Measurements from ENCODE around the gene KLHL36. TPM values are rescaled to one million over a fixed set of nuclear protein-coding genes. Genes with fewer than 3 reads are reported as not detected.
A peak's percentile ranks its signal among the peaks of the same experiment; 100 is the strongest.
"Not testable (repeated sequence)": the region's sequence is repeated elsewhere in the genome, so short reads cannot be mapped to it uniquely, and the experiment has no call there.

Gene KLHL36
- total and polyA plus RNA-seq, 9 of the 15 experiments (the other 6 are each of a cell fraction or from before 2014, with no cell fraction given): 2.1 to 51.2 (median 18.5) TPM

GRCh38 chr16:84631886-84632285, 16.4 kb upstream of the KLHL36 start (continued):
- no peak for TF ChIP-seq RBM25 (IDR thresholded peaks at IDR 0.05; ENCODE audit: low read depth, low read length, severe bottlenecking)

- DNase-seq (ENCODE audit: extremely low read depth in 1 of 4, low spot score in 3 of 4); ATAC-seq; BruUV-seq (replicated peaks); H3K4me3 ChIP-seq; intact Hi-C loops (cut with micrococcal nuclease); H3K9me3 ChIP-seq (replicated peaks; ENCODE audit: control insufficient read depth, insufficient read depth, low read depth, low read length); in situ Hi-C loops (cut with MboI); H3K36me3 ChIP-seq (ENCODE audit: control insufficient read depth, insufficient read depth, low read length); H3K79me2 ChIP-seq (ENCODE audit: control insufficient read depth, insufficient read depth, low read length); H3K9me1 ChIP-seq (ENCODE audit: control insufficient read depth, insufficient read depth, low read length); H3K4me1 ChIP-seq (replicated peaks in 1 of 2; ENCODE audit: control insufficient read depth in 2 of 2, insufficient read depth in 2 of 2, low read length in 2 of 2); POLR2A ChIA-PET; H3K9ac ChIP-seq (ENCODE audit: insufficient read depth in 1 of 2, low read depth in 2 of 2, low read length in 2 of 2); H3K27me3 ChIP-seq (ENCODE audit: control insufficient read depth in 2 of 2, insufficient read depth in 2 of 2, low read length in 2 of 2); CTCF ChIA-PET (ENCODE audit: low intra/inter-chr PET ratio); H4K20me1 ChIP-seq (replicated peaks; ENCODE audit: control insufficient read depth, insufficient read depth, low read length); H3K27ac ChIP-seq (ENCODE audit: extremely low read depth, low read depth, low read length); H2AFZ ChIP-seq (ENCODE audit: low read depth, low read length); FAIRE-seq; H3K4me2 ChIP-seq (ENCODE audit: insufficient read depth, low read length): not testable (repeated sequence)
- 46% methylated on average over 7 of the region's 7 CpGs for WGBS (ENCODE audit: insufficient coverage, low coverage, missing lambda C conversion rate)
- peak; percentile 71; the same call in 1 of the 2 replicates for TF ChIP-seq HDAC2 (IDR thresholded peaks at IDR 0.05)
- peak; percentile 74 for TF ChIP-seq ADNP (tag; IDR thresholded peaks at IDR 0.05)
- peak; percentile 83 for TF ChIP-seq ZNF24 (IDR thresholded peaks at IDR 0.05)
- peak; percentile 89 for TF ChIP-seq CBX1 (IDR thresholded peaks at IDR 0.05; ENCODE audit: low read depth)
- TF ChIP-seq RBM25 (IDR thresholded peaks at IDR 0.05; ENCODE audit: low read depth, low read length, severe bottlenecking): peak; percentile 89
- TF ChIP-seq BCOR (IDR thresholded peaks at IDR 0.05): peak; percentile 96
- TF ChIP-seq KDM1A (IDR thresholded peaks at IDR 0.05): peak; percentile 71
- TF ChIP-seq RCOR1 (IDR thresholded peaks at IDR 0.05; ENCODE audit: borderline replicate concordance in 1 of 2, low read depth in 2 of 2, low read length in 2 of 2): 0 out of 4 replicates have a peak, but pooled peaks of 1 of the 2 experiments have one; percentile 15
- TF ChIP-seq SMARCA5 (IDR thresholded peaks at IDR 0.05): peak; percentile 84; the same call in 1 of the 2 replicates
Measured at GRCh38 chr16:84632862-84633261, 15.4 kb upstream of the KLHL36 start.
